GM19395 (cell line): ENCODE data around the gene WDFY2.
"Not testable (repeated sequence)": the region's sequence is repeated elsewhere in the genome, so short reads cannot be mapped to it uniquely, and the experiment has no call there.

ENCODE experiments used
- ATAC-seq: cut with Tn5 transposase; IDR thresholded peaks from one replicate; pipeline ENCODE4 v1.9.1; 2021; ENCODE audit warnings: mild to moderate bottlenecking, moderate library complexity; ENCODE audit not compliant: unreplicated experiment

WDFY2 gene

DNA sequence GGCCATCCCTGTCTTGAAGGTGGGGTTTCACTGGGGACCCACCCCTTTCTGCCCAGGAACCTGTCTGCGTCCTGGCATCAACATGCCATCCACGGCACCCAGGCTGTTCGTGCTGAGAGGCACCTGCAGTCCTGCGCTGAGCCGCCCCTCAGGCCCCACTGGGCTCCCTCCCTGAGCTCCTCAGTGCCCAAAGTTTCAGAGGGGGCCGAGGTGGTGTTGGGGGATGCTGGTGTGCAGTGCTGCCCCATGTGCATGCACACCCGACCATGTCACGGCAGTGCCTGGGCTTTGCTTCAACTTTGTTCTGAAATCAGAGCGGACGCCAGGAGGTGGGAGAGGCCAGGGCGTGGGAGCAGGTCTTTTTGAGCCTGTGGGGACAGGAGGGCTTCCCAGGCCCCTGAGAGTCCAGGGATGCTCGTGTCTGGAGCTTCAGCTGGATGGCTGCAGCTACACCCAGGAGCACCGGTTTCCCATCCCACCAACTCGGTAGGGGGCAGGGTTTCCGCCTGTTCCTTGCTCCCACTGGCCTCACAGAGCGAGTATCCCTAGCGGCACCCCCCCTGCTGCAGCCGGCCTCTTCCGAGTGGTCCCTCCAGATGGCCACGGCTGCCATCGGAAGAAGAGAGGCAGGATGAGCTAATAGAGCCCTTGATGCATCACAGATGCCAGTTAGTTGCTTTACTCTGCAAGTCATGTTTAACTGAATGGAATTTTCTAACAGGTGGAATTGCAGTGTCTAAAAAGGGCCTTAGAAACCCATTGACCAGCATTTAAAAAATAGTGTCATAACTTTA, 44.0 kb downstream of the WDFY2 start:
- no peak for ATAC-seq

GRCh38 chr13:51629491-51630287, 45.4 kb downstream of the WDFY2 start:
- ATAC-seq, result no peak

GRCh38 chr13:51630288-51630615, 46.0 kb downstream of the WDFY2 start:
- ATAC-seq, result no peak

DNA sequence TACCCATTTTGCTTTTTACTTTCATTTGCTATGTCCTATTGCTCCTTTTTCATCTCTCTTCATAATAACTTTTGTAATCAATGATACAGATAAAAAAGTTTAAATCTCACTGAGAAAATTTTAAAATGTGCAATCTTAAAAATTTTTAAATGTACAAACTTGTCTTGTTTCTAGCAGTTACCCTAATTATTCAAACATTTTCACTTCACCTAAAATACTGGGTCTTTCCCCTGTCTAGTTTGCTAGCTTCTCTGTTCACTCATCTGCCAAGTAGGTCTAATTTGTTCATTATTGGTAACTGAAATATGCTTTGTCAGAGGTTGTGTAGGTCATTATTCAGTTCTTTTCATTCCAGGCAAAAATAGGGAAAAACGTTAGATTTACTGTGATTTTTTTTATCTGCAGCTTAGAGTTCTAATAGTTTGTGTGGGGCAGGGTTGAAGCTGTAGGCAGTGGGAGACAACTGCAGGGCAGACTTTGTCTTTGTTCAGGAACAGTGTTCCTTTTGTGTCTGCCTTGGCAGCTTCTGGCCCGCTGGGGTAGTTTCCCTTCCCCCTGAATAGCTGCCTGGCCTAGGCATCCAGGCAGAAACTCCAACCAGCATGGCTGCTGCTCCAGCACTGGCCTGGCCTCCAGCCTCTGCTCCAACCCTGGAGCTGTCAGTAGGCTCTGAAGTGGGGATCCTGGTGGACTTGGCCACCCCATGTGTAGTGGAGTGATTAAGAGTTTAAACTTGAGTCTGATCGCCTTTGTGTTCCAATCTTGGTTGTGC, 48.5 kb downstream of the WDFY2 start:
- ATAC-seq, result no peak

DNA sequence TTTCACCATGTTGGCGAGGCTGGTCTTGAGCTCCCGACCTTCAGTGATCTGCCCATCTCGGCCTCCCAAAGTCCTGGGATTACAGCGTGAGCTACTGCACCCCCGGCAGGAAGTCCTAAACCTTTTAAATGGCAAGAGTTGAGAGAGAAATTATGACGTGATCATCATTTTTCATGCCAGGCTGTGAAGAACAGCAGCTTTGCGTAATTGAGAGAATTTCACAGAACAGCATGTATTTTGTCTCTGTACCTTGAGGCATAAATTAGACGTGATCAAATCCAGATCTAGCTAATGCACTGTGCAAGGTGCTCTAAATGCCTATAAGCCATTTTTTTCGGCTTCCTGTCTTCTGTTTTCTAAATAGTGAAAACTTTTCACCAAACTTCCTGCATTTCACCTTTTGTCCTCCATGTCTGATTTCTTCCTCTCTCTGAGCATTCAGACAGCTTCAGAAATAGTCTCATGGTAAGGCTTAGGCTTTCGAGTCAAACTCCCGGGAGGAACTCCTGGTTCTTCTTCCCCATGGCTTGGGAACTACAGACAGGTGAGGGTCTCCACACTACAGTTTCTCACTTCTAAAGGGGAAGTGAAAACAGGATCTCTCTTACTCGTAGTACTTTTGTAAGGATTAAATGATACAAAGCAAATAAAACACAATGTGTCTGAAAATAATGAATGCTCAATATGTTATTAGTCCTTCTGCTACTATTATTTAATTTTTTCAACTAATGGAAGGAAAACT, 51.0 kb downstream of the WDFY2 start:
- no peak for ATAC-seq

- ATAC-seq, result no peak
Observed at GRCh38 chr13:51636349-51636890, 52.2 kb downstream of the WDFY2 start.

- no peak for ATAC-seq
Observed at GRCh38 chr13:51637852-51638215, 53.6 kb downstream of the WDFY2 start.

- ATAC-seq, result no peak
Observed at GRCh38 chr13:51638216-51638871, 54.1 kb downstream of the WDFY2 start.

DNA sequence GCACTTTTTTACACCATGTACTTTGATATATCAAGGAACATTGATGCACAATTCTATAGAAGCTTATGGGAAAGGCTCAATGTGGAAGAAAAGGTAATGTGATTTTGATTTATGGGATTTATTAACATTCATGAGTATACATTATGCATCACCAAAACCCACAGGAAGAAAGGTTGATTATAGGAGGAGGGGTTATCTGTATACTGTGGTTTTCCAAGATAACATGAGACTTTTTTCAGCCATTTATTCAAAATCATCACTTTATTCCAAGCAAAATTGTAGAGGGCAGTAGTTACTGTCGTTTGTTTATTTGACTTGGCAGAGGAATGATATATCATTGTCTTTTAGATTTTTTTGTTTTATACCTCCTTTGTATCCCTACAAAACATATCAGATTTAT, 54.9 kb downstream of the WDFY2 start:
- ATAC-seq, result no peak

DNA sequence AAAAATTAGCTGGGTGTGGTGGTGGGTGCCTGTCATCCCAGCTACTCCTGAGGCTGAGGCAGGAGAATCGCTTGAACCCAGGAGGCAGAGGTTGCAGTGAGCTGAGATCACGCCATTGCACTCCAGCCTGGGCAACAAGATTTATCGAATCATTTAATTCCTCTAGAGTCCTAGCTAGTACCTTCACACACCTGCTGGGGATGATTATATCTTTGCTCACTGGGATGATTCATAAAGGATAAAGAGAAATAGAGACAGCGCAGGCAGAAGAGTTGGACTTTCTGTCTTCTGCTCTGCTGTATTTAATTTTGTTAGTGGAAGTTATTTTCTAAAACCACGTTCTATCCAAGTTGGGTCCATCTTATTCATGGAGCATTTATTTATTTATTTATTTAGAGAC, 56.4 kb downstream of the WDFY2 start:
- not testable (repeated sequence) for ATAC-seq

- no peak for ATAC-seq
Observed at GRCh38 chr13:51643105-51643881, 59.0 kb downstream of the WDFY2 start.

DNA sequence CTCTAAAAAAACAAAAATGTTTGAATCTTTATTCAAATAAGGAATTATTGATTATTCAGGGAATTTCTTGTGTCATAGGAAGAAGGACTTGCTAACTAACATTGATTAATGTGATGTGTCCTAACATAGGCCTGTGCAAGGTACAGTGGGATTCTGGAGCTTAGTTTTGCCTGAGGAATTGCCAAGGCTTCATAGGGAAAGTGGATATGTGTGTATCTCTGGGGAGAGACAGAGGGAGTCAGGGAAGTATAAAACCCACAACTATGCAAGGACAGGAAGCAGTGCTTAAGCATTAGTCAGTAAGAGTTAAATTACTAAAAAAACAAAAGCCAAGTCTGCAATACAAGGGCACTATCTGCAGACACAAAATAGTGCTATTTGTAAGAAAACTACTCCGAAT, 59.6 kb downstream of the WDFY2 start:
- no peak for ATAC-seq

GRCh38 chr13:51644654-51645053, 60.4 kb downstream of the WDFY2 start:
- ATAC-seq, result no peak

- no peak for ATAC-seq
Observed at GRCh38 chr13:51645154-51645650, 60.9 kb downstream of the WDFY2 start.

DNA sequence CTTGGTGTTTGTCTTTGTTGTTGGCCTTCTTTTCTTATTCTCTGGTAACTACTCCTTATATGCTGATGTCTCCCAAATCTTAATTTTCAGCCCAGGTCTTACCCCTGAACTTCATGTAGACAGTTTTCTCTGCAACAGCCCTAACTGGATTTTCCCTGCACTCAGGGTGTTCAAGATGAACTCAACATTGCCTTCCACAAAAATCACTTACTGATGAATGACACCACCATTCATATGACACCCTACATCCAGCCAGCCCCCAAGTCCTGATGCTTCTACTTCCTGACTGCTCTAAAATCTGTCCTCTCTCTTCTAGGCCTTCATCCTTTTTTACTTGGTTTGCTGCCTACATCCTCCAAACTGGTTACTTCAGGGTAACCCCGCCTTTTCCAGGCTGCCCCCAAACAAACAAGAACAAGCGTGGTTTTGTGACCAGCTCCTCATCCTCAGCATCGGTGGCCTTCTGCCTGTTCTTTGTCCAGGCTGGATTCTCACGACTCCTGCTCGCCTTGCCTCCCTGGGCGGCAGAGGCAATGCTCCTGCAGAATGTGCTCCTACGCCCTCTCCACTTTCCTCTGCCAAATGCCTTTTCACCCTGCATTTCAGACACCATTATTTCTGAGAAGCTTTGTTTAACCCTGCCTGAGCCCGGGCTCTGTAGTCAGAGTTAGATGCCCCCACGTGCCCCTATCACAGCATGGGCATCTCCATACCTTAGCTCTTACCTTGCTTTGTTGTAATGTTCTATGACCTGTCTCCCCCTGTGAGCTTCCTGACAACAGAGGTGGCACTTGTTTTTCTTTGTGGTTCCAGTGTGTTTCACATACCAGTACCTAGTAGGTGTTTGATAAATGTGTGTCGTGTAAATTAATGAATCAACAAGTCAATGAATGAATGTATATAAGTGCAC, 61.8 kb downstream of the WDFY2 start:
- no peak for ATAC-seq

GRCh38 chr13:51647067-51647466, 62.8 kb downstream of the WDFY2 start:
- no peak for ATAC-seq

DNA sequence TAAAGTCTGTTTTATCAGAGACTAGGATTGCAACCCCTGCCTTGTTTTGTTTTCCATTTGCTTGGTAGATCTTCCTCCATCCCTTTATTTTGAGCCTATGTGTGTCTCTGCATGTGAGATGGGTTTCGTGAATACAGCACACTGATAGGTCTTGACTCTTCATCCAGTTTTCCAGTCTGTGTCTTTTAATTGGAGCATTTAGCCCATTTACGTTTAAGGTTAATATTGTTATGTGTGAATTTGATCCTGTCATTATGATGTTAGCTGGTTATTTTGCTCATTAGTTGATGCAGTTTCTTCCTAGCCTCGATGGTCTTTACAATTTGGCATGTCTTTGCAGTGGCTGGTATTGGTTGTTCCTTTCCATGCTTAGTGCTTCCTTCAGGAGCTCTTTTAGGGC, 67.9 kb downstream of the WDFY2 start:
- ATAC-seq, result not testable (repeated sequence)
